HG02943 (cell line): Measurements from ENCODE around the gene UXS1.

Experiments
- ATAC-seq: cut with Tn5 transposase; IDR thresholded peaks from one replicate; pipeline ENCODE4 v1.9.1; 2021; ENCODE audit warnings: mild to moderate bottlenecking, low read depth, moderate library complexity; ENCODE audit not compliant: unreplicated experiment

Gene UXS1

GRCh38 chr2:106189764-106190468, 4.2 kb downstream of the UXS1 start:
- no peak for ATAC-seq

- ATAC-seq, result no peak
Observed at GRCh38 chr2:106189325-106189724, 4.8 kb downstream of the UXS1 start.

DNA sequence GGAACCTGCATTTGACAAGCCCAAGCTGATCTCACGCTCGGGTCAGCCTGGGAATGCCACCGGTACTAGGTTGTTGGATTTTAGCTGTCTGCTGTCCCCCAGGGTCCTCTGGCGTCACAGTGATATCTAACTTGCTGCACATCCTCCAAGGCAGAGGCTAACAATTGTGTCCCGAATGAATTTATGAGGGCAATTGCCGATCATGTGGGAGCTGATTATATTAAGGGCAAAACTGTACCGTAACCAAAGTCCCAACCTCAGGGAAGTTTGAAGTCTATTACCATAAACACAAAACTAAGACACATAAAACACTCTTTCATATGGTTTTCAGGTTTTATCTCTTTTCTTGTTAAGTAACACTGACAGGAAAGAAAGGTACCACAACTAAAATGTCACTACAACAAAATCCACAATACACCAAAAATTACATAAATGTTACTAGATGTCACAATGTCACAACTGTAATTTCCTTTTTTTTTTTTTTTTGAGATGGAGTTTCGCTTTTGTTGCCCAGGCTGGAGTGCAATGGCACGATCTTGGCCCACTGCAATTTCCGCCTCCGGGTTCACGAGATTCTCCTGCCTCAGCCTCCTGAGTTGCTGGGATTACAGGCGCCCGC, 6.7 kb downstream of the UXS1 start:
- no peak for ATAC-seq

GRCh38 chr2:106185475-106186184, 8.5 kb downstream of the UXS1 start:
- ATAC-seq, result no peak

DNA sequence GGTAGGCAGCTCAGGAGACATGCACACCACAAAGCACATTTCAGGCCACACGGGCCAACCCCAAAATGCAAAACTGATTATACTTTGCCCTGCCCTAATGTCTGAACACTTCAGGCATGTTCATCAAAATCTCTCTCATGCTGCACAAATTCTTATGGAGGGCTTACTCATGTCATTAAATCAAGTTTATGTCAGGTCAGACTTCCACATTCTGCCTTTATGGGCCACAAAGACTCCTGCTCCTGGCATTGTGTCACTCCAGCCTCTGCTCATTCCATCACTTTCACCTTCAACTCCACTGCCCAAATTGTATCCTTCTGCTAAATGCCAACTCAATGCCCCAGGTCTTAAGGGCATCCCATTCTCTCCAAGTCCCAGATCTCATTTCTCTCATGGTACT, 9.2 kb downstream of the UXS1 start:
- ATAC-seq, result no peak

DNA sequence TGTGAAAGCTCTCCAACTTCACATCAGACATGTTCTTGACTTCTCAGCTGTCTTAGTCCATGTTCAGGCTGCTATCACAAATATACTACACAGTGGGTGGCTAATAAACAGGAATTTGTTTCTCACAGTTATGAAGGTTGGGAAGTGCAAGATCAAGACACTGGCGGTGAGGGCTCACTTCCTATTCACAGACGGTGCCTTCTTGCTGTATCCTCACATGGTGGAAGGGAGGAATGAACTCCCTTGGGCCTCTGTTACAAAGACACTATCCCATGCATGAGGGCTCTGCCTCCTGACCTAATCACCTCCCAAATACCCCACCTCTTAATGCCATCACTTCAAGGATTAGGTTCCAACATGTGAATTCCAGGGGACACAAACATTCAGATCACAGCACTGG, 9.7 kb downstream of the UXS1 start:
- ATAC-seq, result no peak

- ATAC-seq, result no peak
Observed at GRCh38 chr2:106183101-106183696, 10.9 kb downstream of the UXS1 start.

- no peak for ATAC-seq
Observed at GRCh38 chr2:106181064-106181463, 13.0 kb downstream of the UXS1 start.

DNA sequence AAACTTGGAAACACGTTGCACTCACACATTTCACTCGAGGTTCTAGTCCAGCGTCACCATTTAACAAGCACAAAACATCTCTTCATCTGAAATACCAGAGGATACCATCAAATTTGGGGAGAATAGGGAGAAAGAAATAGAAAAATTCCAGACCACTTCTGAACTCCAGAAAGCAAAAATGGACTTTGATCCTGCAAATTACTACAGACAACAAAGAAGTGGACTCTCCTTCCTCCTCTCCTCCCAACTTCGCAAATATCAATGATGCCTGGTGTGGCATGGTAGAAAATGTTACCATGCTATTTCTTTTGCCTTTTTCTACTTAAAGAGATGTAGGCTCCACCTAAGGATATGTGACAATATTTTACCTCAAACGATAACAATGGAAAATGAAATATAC, 13.5 kb downstream of the UXS1 start:
- ATAC-seq, result no peak

- ATAC-seq, result no peak
Observed at GRCh38 chr2:106178716-106179115, 15.4 kb downstream of the UXS1 start.

DNA sequence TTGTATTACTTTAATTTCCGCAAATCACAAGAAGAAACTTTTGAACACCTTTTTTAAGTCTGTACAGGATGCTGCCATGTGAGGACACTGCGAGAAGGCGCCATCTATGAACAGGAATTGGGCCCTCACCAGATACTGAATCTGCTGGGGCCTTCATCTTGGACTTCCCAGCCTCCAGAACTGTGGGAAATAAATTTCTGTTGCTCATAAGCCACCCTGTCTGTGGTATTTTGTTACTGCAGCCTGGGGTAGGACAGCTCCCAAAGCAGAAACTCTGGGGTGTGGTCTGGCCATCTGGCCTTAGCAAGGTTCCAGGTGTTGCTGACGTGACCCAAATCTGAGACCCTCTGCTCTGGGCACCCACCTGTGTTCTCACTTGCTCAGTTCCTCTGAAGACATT, 16.5 kb downstream of the UXS1 start:
- no peak for ATAC-seq

DNA sequence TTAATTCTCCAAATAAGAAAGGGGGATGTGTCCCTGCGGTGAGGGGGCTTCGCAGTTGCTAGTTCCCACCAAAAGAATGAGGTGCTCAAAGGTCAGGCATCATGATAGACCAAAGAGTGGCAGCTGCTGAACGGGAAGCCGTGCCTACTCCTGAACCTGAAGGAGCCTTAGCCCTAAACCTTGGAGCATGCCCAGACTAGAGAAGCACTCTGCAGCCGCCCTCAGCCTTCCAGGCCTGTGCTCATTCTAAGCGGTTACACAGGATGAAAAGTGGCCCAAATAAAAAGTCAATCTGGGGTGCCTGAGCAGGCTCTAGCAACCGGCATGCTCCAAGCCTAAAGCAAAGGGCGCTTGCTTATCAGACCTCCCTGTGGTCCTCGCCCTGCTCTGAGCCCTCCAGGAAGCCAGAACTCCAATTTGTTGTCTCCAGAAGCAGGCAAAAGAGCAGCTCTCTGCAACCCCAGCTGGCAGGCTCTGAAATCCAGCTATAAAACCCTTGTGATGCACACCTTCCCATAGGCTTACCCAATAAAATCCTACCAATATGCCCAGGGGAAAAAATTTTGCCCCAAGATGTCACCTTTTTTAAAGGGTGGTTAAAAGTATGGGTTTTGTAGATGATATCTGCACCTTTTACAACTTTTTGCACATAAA, 17.5 kb downstream of the UXS1 start:
- no peak for ATAC-seq

DNA sequence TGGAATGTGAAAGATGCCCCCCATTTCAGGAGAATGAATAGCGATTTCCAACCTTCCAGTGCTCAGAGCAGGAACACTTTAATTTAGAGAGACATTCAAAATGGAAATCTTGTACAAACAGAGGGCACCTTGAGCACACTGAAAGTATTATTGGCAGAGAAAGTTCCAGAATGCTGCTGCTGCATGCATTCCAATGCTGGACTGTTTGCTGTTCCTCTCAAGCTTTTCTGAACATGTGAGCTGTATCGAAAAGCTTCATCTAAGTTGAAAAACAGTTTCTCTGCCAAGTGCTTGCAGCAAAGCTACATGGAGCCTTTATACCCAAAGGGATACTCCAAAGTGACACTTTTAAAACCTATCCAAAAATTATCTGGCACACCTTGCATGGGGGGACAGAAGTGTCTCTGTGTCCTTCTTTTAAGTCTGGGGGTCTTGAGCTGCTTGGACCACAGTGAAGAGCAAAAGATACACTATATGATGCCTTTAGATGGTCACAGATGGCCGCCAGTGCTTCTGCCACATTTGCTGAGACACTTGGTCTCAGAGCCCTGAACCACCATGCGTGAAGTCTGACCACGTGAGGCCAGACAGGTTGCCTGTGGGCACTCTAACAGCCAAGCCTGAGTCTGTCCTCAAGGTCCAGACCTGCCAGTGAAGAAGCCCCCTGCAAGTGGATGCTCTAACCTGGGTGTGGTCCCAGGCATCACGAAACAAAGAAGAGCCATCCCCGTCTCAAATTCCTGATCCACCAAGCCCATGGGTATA, 18.8 kb downstream of the UXS1 start:
- ATAC-seq, result no peak

DNA sequence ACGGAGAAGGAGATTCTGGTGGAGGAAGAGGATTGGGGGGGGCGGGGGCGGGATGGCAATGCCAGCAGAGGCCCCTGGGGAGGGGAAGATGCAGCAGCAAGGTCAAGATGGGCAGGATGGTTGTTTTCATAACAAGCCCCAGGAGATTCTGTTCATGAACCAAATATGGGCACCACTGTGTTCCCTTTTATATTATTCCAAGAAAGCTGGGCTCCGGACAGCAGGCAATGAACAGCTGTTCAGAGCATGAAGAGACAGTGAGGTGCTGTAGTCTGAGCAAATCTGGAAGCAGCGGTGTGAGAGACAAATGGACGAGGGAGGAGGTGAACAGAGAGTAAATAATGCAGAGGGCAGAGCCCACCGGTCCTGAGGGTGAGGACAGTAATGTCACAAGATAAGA, 20.0 kb downstream of the UXS1 start:
- no peak for ATAC-seq

- ATAC-seq, result no peak
Observed at GRCh38 chr2:106172649-106173048, 21.5 kb downstream of the UXS1 start.

DNA sequence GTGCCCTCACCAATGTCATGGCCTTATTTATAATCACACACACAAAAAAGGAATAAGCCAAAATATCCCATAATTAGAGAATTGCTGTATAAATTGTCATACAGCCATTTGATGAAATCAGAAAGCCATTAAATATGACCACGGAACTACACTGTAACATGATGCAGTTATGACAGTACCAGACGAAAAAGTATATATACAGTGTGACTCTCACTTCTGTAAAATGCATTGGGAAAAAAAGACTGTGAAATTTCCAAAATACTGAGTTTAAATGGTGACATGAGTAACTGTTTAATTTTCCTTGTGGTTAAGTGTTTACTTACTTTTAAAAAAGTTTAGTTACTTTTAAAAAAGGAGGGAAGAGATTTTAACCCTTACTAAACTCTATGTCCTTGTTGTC, 25.4 kb downstream of the UXS1 start:
- ATAC-seq, result no peak

DNA sequence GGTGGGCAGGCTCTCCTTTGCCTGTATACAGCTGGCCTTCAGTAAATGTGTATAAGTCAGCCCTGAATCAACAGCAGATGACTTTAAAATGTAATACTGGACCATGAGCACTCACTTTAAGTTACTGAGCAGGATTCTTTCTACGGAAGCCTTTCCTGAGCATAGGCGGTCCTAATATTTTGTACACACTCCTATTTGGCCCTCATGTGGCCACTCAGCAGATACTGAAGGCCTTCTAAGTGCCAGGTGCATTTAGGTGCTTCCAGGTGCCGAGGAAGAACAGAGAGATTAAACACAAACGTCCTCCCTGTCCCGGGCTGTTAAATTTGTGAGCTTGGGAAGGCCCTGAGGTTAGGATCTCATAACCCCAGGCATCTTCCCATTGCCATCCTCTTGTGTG, 27.0 kb downstream of the UXS1 start:
- ATAC-seq, result no peak

DNA sequence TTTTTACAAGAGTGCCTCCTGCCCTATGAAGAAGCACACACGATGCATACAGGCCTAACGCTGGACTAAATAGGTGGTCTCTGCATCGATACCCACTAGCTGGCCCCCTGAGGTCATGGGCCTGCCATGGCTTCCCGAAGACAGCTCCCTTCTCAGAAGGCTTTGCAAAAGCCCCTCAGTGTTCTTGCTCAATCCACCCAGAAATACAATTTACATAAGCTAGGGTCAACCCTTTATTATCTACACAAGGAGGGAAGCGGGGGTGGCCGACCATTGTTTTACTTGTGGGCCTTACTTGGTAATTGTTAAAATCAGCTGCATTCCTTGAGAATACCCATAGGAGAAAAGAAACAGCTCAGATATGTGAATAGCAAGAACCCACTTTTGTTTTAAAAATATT, 28.5 kb downstream of the UXS1 start:
- no peak for ATAC-seq

DNA sequence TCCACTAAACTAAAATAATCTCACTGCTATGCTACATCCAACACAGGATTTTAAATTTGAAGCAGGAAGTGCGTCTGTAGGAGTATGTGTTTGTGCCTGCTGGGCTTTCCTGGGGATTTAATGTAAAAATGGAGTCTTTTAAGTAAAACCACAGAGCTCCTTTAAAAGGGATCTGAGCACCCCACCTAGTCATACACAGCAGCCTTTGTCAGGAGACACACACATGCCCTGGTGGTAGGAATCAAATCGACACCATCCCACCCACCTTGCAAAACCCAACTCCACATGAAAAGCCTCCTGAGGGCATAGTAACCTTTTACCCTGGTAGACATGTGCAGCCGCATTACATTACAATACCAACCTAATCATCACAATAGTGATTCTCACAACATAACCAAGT, 29.1 kb downstream of the UXS1 start:
- no peak for ATAC-seq

- no peak for ATAC-seq
Observed at GRCh38 chr2:106163948-106164545, 30.1 kb downstream of the UXS1 start.
